HepG2 (cell line): ENCODE measurements around the gene BATF2. TPM values are rescaled to one million over a fixed set of nuclear protein-coding genes. Genes with fewer than 3 reads are reported as not detected.
A peak's percentile ranks its signal among the peaks of the same experiment; 100 is the strongest.

Source experiments
- ATRX ChIP-seq: sonication (generic); formaldehyde crosslinking; IDR thresholded peaks from 2 replicates; pipeline ENCODE4 v1.4.0; 2020; ENCODE audit warnings: missing genetic modification reagents, borderline replicate concordance
- CENPX ChIP-seq: sonication (generic); formaldehyde crosslinking; IDR thresholded peaks from 2 replicates; pipeline ENCODE4 v1.9.0; 2021; ENCODE audit warnings: mild to moderate bottlenecking, missing genetic modification reagents, moderate library complexity
- ELF4 ChIP-seq: sonication (generic); formaldehyde crosslinking; IDR thresholded peaks from 2 replicates; pipeline ENCODE4 v1.5.0; 2020; ENCODE audit warnings: missing genetic modification reagents, mild to moderate bottlenecking, moderate library complexity, borderline replicate concordance
- PLRG1 ChIP-seq: fragments of 450-650 bp; conservative IDR thresholded peaks from 2 replicates; pipeline ENCODE4 v1.6.1; 2016
- POLR2G ChIP-seq: fragments of 200-400 bp; formaldehyde crosslinking; IDR thresholded peaks from 2 replicates; pipeline ENCODE4 v1.6.1; 2018; ENCODE audit warnings: mild to moderate bottlenecking, low read depth, low read length, moderate library complexity
- PRDM15 ChIP-seq: sonication (generic); formaldehyde crosslinking; IDR thresholded peaks from 2 replicates; pipeline ENCODE4 v1.4.0; 2020; ENCODE audit warnings: missing genetic modification reagents
- REST ChIP-seq, 2 experiments: IDR thresholded peaks; 2 replicates each; pipeline ENCODE4 v1.6.1; 2011 to 2012; ENCODE audit warnings: low read length in 2 of 2, borderline replicate concordance in 1 of 2, low read depth in 1 of 2, mild to moderate bottlenecking in 1 of 2, moderate library complexity in 1 of 2
- RFXAP ChIP-seq: sonication (generic); formaldehyde crosslinking; IDR thresholded peaks from 2 replicates; pipeline ENCODE4 v1.4.0; 2020; ENCODE audit warnings: missing genetic modification reagents, borderline replicate concordance
- RXRA ChIP-seq: sonication (generic); formaldehyde crosslinking; IDR thresholded peaks from 2 replicates; pipeline ENCODE4 v1.5.1; 2020; ENCODE audit warnings: missing genetic modification reagents
- RXRB ChIP-seq: IDR thresholded peaks from 2 replicates; pipeline ENCODE4 v1.6.1; 2016; ENCODE audit warnings: borderline replicate concordance, missing genetic modification reagents, missing compliant biosample characterization
- SMARCC2 ChIP-seq: fragments of 450-650 bp; IDR thresholded peaks from 2 replicates; pipeline ENCODE4 v1.6.1; 2017; ENCODE audit warnings: antibody characterized with exemption, mild to moderate bottlenecking
- ZFP90 ChIP-seq: sonication (generic); formaldehyde crosslinking; IDR thresholded peaks from 2 replicates; pipeline ENCODE4 v1.8.0; 2022; ENCODE audit warnings: missing genetic modification reagents, mild to moderate bottlenecking, inconsistent platforms, borderline replicate concordance
- ZGPAT ChIP-seq: IDR thresholded peaks from 2 replicates; pipeline ENCODE4 v1.6.1; 2016; ENCODE audit warnings: mild to moderate bottlenecking
- ZNF616 ChIP-seq: sonication (generic); formaldehyde crosslinking; IDR thresholded peaks from 2 replicates; pipeline ENCODE4 v1.5.0; 2020; ENCODE audit warnings: low read depth, mild to moderate bottlenecking, missing genetic modification reagents
- ZNF788 ChIP-seq: sonication (generic); formaldehyde crosslinking; IDR thresholded peaks from 2 replicates; pipeline ENCODE4 v1.5.0; 2020; ENCODE audit warnings: mild to moderate bottlenecking, missing genetic modification reagents, borderline replicate concordance
- polyA plus RNA-seq, 8 experiments: library from polyadenylated mRNA; depleted of rRNA in 3 of 8; stranded (reverse) in 7 of 8; unstranded in 1 of 8; fragments of >200 nt; fragmentation: Illumina TruSeq in 4 of 8; extraction: Trizol in 4 of 8; gene quantifications; 2 replicates each; pipeline versions ENCODE4 v1.2.1 to v1.2.3, GENCODE V29; 2011 to 2016; ENCODE audit warnings: low read depth in 4 of 8, missing spikeins in 1 of 8, mixed read lengths in 1 of 8; ENCODE audit not compliant: insufficient read depth in 1 of 8
- total RNA-seq, 5 experiments: library from RNA; depleted of rRNA; stranded (reverse); fragments of >200 nt; fragmentation: Illumina TruSeq; extraction: Trizol; gene quantifications; 2 replicates each; pipeline ENCODE4 v1.2.3, GENCODE V29; 2016; ENCODE audit warnings: low read depth in 1 of 5
- TF ChIP-seq, protein P1 (sequence below): sonication (generic); formaldehyde crosslinking; IDR thresholded peaks from 2 replicates; pipeline ENCODE4 v1.5.1; 2020; ENCODE audit warnings: missing genetic modification reagents, mild to moderate bottlenecking, borderline replicate concordance
- TF ChIP-seq, protein P2 (sequence below): sonication (generic); formaldehyde crosslinking; IDR thresholded peaks from 2 replicates; pipeline ENCODE4 v1.4.0; 2020; ENCODE audit warnings: mild to moderate bottlenecking, low read depth, missing genetic modification reagents

BATF2 gene
- total and polyA plus RNA-seq, 2 of the 13 experiments (the other 11 are each of a cell fraction or from before 2014, with no cell fraction given) = 2.8 to 3.9 TPM

GRCh38 chr11:65027213-65028067, 30.7 kb upstream of the BATF2 start, which contains the start of gene SNX15 (continued):
- peak; percentile 50; the same call in 1 of the 2 replicates for TF ChIP-seq PRDM15 (CRISPR knock-in tag)
- peak; percentile 89 for TF ChIP-seq POLR2G
- TF ChIP-seq PLRG1 = no peak
- 0 out of 2 replicates have a peak, but pooled peaks have one; percentile 47 for TF ChIP-seq RXRB (CRISPR knock-in tag)
- TF ChIP-seq, protein P1, sequence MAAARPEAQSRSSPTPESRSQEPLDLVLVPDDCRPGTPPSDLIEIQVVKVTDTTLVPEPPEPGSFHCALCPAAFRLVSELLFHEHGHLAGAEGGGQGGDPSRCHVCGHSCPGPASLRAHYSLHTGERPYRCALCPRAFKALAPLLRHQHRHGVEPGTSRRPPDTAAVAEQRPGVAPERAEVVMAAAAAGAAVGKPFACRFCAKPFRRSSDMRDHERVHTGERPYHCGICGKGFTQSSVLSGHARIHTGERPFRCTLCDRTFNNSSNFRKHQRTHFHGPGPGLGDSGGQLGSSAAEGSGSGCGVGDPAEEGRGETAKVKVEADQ (CRISPR knock-in tag) = 0 out of 2 replicates have a peak, but pooled peaks have one; percentile 50
- no peak for TF ChIP-seq CENPX (CRISPR knock-in tag)
- peak; percentile 68 for TF ChIP-seq RFXAP (CRISPR knock-in tag)
- peak; percentile 59; the same call in 1 of the 2 replicates for TF ChIP-seq ZNF788 (CRISPR knock-in tag)
- TF ChIP-seq, protein P2, sequence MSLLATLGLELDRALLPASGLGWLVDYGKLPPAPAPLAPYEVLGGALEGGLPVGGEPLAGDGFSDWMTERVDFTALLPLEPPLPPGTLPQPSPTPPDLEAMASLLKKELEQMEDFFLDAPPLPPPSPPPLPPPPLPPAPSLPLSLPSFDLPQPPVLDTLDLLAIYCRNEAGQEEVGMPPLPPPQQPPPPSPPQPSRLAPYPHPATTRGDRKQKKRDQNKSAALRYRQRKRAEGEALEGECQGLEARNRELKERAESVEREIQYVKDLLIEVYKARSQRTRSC (CRISPR knock-in tag) = no peak
- TF ChIP-seq ZGPAT = peak; percentile 89
- TF ChIP-seq RXRA (CRISPR knock-in tag) = peak; percentile 61
- no peak for TF ChIP-seq ZNF616 (CRISPR knock-in tag)
- TF ChIP-seq SMARCC2 = no peak
- TF ChIP-seq ELF4 (CRISPR knock-in tag) = no peak
- no peak for TF ChIP-seq ATRX
- no peak for TF ChIP-seq REST (IDR thresholded peaks at IDR 0.05; ENCODE audit: borderline replicate concordance in 1 of 2, low read depth in 1 of 2, low read length in 2 of 2)
- peak; percentile 55; the same call in 1 of the 2 replicates for TF ChIP-seq ZFP90 (CRISPR knock-in tag)
